HG03280 (cell line): ENCODE measurements around the gene ADAMTS16.

Source experiments
- ATAC-seq: cut with Tn5 transposase; IDR thresholded peaks from one replicate; pipeline ENCODE4 v1.9.1; 2021; ENCODE audit warnings: mild to moderate bottlenecking, moderate library complexity; ENCODE audit not compliant: unreplicated experiment

The ADAMTS16 gene

GRCh38 chr5:5306696-5307095, 166.6 kb downstream of the ADAMTS16 start:
- ATAC-seq, result no peak

GRCh38 chr5:5308319-5308718, 168.2 kb downstream of the ADAMTS16 start:
- ATAC-seq, result no peak

- no peak for ATAC-seq
Observed at GRCh38 chr5:5309645-5310044, 169.5 kb downstream of the ADAMTS16 start.

GRCh38 chr5:5313101-5313635, 173.0 kb downstream of the ADAMTS16 start:
- ATAC-seq, result no peak

DNA sequence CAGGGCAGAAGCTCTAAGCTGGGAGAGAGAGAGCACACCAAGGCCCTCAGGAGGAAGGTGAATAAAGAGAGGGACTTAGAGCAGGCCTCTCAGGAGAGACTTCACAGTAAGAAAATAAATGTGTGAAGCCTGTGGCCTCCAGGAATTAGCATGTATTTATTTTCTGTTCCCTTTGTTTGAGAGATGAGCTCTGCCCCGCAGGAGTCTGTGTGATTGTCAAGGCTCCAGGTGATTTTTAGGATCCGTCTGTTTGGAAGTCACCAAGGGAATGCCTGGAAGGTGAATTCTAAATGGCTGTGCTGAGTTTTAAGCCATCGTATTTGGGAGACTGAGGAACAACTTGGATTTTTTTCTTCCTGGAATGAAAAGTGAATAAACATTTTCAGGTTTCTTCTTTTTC, 174.0 kb downstream of the ADAMTS16 start:
- ATAC-seq, result no peak

GRCh38 chr5:5314626-5315025, 174.5 kb downstream of the ADAMTS16 start:
- ATAC-seq, result no peak

- no peak for ATAC-seq
Observed at GRCh38 chr5:5315068-5315980, 175.2 kb downstream of the ADAMTS16 start.

DNA sequence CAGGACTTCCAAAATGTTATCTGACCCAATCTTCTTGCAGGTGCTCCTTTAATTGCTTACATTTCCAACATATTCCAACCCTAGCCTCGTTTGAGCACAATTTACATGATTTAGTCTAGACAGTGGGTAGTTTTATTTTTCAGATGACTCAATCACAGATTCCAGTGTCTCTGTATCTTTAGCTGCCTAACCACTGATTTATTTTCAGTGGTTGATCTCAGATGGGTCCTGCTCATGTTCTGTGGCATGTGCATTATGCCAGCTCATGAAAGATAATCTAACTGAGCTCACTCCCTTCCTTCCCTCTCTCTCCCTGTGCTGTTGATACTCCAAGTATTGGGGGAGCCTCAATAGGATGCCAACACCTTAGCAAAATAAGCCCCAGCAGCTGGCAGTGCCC, 176.2 kb downstream of the ADAMTS16 start:
- no peak for ATAC-seq

DNA sequence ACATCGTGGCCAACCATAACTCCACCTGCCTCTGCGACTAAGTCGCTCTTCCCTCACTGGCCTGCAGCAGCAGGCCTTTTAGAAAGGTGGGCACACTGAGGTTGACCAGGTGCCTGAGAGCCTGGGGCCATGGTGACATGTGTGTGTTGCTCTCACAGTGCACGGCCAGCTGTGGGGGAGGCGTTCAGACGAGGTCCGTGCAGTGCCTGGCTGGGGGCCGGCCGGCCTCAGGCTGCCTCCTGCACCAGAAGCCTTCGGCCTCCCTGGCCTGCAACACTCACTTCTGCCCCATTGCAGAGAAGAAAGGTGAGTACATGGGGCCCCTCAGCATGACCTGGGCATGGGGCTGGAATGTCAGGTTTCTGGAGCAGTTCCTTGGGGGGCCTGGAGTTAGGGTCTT, 177.8 kb downstream of the ADAMTS16 start:
- no peak for ATAC-seq

DNA sequence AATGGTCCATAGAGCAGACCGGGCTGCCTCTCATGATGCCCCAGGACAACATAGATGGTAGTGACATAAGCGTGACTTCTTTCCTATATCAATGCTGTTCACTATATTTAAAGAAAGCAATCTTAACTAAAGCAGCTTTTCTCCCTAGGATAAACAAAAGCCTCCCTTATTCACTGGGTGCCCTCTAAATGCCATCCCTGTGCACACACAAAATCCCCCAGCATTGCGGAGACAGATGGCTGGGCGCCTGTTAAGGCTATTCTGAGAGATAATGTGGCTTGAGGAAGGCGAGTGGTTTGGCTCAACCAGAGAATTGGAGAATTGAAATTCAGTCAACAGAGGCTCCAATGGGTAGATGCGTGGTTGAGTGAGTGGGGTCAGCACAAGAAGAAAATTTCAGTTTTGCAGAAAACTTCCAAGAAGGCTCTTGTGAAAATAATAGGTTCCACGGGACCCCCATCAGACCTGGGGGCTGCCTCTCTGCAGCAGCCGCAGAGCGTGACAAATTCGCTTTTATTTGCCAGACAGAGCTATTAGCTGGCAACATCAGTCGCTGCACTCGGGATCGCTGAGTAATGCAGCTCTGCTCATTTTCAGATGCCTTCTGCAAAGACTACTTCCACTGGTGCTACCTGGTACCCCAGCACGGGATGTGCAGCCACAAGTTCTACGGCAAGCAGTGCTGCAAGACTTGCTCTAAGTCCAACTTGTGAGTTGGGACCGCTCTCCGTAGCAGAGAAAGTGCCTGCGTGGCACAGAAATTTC, 178.5 kb downstream of the ADAMTS16 start:
- ATAC-seq, result no peak

DNA sequence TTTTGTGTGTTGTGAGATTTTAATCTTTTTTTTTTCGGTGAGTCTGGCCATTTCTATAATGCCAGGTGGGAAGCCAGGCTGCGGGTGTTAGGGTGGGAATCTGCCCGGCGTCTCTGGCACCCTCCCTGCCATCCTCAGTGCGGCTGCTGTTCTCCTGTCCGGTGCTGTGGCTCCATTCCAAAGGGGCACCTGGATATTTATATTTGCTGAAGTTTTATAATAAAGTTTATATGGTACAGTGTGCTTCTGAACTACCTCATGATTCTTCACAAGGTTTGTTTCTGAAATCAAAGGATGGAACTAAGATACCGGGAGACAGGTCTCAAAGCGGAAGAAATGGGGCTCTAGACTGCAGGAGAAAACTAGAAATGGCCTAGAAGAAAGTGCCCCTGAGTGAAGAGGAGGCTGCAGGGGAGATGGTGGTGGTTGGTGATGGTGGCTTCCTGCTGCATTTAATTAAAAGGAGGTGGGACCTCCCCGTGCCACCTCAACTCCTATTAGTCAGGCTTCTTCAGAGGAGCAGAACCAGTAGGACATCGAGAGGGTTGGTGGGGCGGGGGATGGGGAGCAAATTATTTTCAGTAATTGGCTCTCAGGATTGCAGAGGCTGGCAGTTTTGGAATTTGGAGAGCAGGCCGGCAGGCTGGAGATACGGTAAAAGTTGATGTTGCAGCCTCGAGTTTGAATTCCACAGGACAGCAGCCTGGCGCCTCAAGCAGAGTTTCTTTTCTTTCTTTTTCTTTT, 180.1 kb downstream of the ADAMTS16 start:
- ATAC-seq, result no peak

GRCh38 chr5:5321137-5321536, 181.0 kb downstream of the ADAMTS16 start:
- ATAC-seq, result no peak

- no peak for ATAC-seq
Observed at GRCh38 chr5:5323551-5323950, 183.4 kb downstream of the ADAMTS16 start.

DNA sequence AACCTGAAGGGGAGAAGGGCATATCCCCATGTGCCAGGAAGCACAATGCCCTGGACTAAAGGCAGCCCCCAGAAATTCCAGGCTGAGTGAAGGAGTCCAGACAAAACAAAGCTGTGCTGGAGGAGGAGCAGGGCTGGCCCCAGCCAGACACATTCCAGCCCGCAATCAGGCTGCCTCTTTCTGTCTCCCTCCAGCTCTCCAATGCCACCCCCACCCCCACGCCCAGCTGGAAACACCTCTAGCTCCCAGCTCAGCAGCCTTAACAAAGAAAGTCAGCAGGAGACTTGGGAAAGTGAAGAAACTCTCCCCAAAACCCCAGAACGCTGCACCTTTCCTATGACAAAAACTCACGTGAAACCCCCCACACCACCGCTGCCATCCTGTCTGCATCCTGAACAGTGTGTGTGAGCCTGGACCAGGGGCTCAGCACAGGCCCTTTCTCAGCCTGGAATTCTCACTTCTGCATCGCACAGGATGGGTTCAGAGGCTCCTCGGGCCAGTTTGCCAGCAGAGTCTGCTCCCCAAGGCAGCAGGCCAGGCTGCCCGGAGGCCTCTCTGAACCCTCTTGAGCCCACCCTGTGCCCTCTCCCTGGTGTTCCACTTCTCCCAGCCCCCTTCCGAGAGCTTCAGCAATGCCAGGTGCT, 186.1 kb downstream of the ADAMTS16 start:
- no peak for ATAC-seq

DNA sequence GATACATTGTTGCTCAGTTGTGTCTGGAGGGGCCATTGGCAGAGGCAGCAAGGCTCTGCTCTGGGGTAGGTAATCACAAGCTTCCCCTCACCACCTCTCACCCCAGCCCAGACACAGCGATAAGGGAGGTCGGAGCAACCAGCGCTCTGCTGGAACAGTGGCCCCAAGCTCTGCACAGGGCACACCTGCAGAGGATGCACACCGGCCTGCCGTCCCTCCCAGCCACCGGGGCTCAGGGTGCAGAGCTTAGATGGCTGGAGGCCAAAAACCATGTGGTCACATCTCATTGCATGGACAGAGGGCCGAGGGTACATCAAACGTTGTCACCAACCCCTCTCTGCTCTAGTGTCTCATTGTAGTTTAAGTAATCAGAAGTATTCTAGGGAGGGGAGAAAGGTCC, 187.0 kb downstream of the ADAMTS16 start:
- no peak for ATAC-seq

DNA sequence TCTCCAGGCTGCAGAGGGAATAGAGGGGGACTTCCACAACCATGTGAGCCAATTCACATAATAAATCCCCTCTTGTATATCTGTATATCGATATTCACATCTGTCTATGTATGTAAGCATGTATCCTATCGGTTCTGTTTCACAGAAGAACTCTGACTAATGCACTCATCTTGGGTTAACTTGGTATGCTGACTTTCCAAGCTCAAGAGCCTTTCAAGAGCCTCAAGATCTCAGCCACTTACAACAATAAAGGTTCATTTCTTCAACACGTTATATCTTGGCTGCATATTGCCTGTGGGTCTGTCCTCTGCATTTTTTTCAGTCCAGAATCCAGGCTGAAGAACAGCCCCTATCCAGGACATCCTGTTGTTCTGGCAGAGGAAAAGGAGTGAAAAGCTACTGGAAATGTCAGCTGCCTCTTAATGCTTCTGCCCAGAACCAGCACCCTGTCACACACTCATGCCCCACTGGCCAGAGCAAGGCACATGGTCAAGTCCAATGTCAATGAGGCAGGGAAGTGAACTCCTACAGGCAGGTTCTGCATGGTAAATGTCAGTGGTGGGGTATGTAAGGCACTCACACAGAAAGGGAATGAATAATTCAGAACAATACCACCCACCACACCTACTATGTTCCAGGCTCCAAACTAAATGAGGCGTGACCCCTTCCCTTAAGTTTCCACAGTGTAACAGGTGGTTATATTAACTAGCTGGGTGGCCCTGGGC, 190.8 kb downstream of the ADAMTS16 start:
- no peak for ATAC-seq

- no peak for ATAC-seq
Observed at GRCh38 chr5:5331848-5332247, 191.7 kb downstream of the ADAMTS16 start.

DNA sequence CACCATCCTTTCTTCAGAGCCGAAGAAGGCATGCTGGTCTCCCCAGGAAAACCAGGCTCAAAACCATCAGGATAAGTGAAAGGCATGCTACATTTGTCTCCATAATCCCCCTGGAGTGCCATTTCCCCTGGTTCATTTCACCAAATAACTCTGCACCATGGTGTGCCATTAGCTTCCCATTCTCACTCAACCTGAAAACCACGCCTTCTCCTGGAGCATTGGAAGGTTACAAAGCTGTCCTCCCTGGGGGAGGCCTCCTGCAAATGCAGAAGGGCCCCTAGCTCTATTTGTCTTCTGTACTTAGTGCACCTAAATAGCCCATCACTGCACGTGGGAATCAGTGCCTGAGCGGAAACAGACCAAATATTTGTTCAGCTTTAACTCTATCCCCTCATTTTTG, 192.2 kb downstream of the ADAMTS16 start:
- ATAC-seq, result no peak

GRCh38 chr5:5335107-5335506, 195.0 kb downstream of the ADAMTS16 start:
- no peak for ATAC-seq

GRCh38 chr5:5335700-5336264, 195.7 kb downstream of the ADAMTS16 start:
- ATAC-seq, result no peak
